Stimulated activated CD4-positive, alpha-beta T cell treated with anti-CD3 and anti-CD28 coated beads, Interleukin-1b, Interleukin-23, amount 100 ng/mL, for 4 hours (primary cell): ENCODE data around the gene HBQ1.
"Not testable (repeated sequence)": the region's sequence is repeated elsewhere in the genome, so short reads cannot be mapped to it uniquely, and the experiment has no call there.

Experiments used
- DNase-seq, 2 donors: peaks; one replicate each; pipeline ENCODE4 v3.0.0-alpha.2; 2020; ENCODE audit warnings: low read depth in 2 of 2

The HBQ1 gene

DNA sequence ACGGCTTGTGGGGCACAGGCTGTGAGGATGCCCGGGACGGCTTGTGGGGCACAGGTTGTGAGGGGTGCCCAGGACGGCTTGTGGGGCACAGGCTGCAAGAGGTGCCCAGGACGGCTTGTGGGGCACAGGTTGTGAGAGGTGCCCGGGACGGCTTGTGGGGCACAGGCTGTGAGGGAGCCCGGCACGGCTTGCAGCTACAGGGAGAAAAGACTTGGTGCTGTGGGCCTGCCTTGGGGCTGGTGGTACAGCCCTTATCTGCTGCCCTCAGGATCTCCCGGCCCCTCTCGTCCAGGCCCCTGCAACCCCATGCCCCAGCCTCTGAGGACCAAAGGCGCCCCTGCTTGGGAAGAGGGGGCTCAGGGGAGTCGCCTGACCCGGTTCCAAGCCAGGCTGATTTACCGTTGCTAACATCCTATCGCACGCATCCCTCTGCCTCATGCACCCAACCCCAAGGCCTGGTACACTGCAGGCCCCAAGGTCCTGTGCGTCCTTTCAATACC lies 19.5 kb upstream of the HBQ1 start:
- DNase-seq = no peak

DNA sequence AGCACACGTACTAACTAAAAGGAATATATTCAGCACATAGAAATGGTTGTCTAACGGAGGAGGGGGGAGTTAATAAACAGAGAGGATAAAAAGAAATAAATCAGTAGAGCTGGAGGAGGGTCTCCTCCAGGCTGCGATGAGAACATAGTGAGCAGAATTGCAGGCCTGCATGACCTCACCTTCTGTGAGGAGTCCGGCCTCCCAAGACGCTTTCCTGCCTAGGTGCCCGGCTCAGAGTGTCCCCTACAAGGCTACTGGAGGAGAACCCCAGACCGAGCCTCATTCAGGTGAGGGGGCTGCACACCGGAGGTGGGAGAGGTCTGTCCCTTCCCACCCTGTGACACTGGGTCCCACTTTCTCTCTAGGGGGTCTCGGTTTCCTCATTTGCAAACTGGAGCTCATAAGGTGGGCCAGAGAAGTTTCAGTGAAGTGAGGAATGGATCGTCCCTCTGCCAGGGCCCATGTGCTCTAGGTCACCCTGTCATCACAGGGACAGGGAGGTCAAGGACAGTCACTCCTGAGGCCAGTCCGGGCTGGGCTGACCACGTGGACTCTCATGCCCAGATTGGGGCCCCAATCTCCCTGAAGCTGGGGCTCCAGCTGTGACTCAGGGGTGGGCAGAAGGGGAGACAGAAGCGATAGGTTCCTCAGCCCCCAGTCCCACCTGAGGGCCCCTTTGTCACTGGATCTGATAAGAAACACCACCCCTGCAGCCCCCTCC lies 17.8 kb upstream of the HBQ1 start:
- no peak for DNase-seq

DNA sequence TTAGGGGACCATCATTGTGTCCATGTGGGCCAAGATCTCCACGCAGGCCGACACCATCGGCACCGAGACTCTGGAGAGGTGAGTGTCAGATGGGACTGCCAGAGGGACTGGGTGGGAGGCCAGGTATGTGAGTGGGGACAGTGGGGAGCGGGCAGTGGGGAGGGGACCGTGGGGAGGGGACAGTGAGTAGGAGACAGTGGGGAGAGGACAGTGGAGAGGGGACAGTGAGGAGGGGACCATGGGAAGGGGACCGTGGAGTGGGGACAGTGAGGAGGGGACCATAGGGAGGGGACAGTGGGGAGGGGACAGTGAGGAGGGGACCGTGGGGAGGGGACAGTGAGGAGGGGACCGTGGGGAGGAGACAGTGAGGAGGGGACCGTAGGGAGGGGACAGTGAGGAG lies 17.1 kb upstream of the HBQ1 start:
- not testable (repeated sequence) for DNase-seq

- DNase-seq = not testable (repeated sequence)
Measured at GRCh38 chr16:163696-164095, 16.6 kb upstream of the HBQ1 start.

GRCh38 chr16:164134-164823 lies 16.0 kb upstream of the HBQ1 start:
- DNase-seq = not testable (repeated sequence)

DNA sequence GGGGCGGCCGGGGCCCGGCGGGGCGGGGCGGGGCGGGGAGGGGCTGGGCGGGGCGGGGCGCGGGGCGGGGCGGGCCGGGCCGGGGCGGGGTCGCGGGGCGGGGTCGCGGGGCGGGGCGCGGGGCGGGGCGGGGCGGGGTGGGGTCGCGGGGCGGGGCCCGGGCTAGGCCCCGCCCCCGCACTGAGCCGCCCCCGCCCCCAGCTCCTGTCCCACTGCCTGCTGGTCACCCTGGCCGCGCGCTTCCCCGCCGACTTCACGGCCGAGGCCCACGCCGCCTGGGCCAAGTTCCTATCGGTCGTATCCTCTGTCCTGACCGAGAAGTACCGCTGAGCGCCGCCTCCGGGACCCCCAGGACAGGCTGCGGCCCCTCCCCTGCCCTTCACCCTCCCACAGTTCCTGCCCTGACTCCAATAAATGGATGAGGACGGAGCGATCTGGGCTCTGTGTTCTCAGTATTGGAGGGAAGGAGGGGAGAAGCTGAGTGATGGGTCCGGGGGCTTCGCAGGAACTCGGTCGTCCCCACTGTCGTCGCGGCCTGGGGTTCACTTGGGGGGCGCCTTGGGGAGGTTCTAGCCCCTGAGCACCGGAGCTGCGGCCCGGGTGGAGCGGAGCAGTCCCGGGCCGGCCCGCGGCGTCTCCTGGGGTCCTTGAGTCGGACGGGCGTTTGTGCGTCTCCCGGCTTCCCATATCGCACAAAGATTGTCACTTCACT lies 15.3 kb upstream of the HBQ1 start:
- no peak for DNase-seq

DNA sequence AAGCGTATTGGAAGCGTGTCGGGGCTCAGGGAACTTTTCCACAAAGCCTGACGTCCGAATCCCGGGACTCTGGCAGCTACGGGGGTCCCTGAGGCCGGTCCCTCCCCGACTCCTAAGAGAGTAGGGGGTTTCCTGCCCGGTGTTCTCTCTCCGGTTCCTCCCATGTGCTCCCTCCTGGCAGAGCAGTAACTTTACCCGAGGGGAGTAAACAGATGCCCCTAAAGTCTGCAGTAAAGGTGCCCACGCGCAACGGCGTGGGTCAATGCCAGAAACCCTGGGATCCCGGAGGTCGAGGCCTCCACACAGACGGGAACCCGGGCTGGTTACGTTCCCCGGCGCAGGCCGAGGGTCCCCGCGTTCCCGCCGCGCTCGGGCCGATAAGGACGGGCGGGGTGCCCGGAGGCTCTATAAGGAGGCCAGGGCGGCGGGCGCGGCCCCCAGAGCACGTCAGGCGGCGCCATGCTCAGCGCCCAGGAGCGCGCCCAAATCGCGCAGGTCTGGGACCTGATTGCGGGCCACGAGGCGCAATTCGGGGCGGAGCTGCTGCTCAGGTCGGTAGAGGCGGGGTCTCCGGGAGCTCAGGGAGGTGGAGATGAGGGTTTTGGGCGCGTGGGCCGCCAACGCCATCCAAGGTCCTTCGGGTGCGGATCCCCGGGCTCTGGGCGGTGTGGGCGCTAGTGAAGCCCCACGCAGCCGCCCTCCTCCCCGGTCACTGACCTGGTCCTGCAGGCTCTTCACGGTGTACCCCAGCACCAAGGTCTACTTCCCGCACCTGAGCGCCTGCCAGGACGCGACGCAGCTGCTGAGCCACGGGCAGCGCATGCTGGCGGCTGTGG lies 14.5 kb upstream of the HBQ1 start, which contains the start of gene HBM:
Gene HBM (plus strand): TSS at position 440 of the 836 bp plus-strand sequence. CDS start 20 bp downstream, at position 460.
- DNase-seq = no peak

GRCh38 chr16:166375-167121 lies 13.7 kb upstream of the HBQ1 start:
- DNase-seq = no peak

DNA sequence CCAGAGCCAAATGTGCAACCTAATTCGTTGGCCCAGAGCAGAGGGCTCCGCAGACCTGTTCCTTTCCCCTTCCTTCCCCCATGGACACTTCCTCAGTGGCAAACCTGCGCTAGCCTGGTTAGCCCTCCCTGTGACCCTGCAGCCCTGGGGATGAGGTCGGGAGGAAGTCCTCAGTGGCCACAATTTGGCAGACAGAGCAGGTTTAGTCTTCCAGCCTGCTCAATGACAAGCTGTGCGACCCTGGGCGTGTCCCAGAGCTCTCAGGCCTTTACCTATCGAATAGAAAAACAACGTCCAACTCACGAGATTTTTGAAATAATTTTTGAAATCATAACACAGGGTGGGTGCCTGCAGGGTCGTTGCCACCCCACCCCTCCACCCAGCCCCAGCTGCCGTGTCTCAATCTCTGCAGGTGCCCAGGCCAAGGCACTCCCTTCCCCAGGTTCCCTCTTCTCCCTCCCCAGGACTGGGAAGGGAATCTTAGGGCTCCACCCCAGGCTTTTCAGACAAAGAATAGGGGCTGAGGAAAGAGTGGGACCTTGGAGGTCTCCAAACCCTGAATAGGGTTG lies 13.1 kb upstream of the HBQ1 start:
- DNase-seq = no peak

DNA sequence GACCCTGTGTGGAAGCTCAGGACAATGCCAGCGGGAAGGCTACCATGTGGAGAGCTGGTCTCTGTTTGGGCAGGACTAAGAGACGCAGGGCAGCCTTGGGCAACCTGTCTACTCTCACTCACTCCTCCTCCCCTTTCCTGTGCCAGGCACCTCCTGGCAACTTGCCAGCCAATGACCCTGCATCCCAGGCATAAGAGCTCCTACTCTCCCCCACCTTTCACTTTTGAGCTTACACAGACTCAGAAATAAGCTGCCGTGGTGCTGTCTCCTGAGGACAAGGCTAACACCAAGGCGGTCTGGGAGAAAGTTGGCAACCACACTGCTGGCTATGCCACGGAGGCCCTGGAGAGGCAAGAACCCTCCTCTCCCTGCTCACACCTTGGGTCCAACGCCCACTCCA lies 11.8 kb upstream of the HBQ1 start:
- no peak for DNase-seq

DNA sequence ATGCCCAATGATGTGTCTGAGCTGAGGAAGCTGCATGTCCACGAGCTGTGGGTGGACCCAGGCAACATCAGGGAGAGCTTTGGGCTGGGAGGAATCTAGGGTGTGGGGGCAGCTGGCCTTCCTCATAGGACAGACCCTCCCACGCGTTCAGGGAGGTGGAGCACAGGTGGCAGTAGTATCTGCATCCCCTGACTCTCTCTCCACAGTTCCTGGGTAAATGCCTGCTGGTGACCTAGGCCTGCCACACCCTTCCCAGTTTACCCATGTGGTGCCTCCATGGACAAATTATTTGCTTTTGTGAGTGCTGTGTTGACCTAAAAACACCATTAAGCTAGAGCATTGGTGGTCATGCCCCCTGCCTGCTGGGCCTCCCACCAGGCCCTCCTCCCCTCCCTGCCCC lies 11.2 kb upstream of the HBQ1 start:
- DNase-seq = no peak

GRCh38 chr16:170088-170507 lies 10.2 kb upstream of the HBQ1 start:
- not testable (repeated sequence) for DNase-seq

- no peak for DNase-seq
Measured at GRCh38 chr16:170788-171187, 9.5 kb upstream of the HBQ1 start.

- DNase-seq = not testable (repeated sequence)
Measured at GRCh38 chr16:172374-172941, 7.8 kb upstream of the HBQ1 start, which contains the start of gene HBA2. HBA2 (plus strand) TSS chr16:172876; CDS start chr16:172913, 37 bp downstream.

DNA sequence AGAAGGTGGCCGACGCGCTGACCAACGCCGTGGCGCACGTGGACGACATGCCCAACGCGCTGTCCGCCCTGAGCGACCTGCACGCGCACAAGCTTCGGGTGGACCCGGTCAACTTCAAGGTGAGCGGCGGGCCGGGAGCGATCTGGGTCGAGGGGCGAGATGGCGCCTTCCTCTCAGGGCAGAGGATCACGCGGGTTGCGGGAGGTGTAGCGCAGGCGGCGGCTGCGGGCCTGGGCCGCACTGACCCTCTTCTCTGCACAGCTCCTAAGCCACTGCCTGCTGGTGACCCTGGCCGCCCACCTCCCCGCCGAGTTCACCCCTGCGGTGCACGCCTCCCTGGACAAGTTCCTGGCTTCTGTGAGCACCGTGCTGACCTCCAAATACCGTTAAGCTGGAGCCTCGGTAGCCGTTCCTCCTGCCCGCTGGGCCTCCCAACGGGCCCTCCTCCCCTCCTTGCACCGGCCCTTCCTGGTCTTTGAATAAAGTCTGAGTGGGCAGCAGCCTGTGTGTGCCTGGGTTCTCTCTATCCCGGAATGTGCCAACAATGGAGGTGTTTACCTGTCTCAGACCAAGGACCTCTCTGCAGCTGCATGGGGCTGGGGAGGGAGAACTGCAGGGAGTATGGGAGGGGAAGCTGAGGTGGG lies 6.9 kb upstream of the HBQ1 start:
- not testable (repeated sequence) for DNase-seq

DNA sequence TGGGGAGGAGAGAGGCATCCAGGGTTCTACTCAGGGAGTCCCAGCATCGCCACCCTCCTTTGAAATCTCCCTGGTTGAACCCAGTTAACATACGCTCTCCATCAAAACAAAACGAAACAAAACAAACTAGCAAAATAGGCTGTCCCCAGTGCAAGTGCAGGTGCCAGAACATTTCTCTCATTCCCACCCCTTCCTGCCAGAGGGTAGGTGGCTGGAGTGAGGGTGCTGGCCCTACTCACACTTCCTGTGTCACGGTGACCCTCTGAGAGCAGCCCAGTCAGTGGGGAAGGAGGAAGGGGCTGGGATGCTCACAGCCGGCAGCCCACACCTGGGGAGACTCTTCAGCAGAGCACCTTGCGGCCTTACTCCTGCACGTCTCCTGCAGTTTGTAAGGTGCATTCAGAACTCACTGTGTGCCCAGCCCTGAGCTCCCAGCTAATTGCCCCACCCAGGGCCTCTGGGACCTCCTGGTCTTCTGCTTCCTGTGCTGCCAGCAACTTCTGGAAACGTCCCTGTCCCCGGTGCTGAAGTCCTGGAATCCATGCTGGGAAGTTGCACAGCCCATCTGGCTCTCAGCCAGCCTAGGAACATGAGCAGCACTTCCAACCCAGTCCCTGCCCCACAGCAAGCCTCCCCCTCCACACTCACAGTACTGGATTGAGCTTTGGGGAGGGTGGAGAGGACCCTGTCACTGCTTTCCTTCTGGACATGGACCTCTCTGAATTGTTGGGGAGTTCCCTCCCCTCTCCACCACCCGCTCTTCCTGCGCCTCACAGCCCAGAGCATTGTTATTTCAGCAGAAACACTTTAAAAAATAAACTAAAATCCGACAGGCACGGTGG lies 6.1 kb upstream of the HBQ1 start:
- not testable (repeated sequence) for DNase-seq

GRCh38 chr16:175011-175949 lies 5.0 kb upstream of the HBQ1 start:
- no peak for DNase-seq
